Astrocyte (in vitro differentiated cells and primary cell): Measurements from ENCODE around the gene SETD1B.

Source experiments
- CTCF ChIP-seq: IDR thresholded peaks from 2 replicates; pipeline ENCODE4 v1.5.1; 2011; ENCODE audit warnings: low read depth, mild to moderate bottlenecking, inconsistent platforms, low read length, moderate library complexity; ENCODE audit not compliant: insufficient read depth
- EZH2 ChIP-seq: IDR thresholded peaks from 2 replicates; pipeline ENCODE4 v1.6.1; 2012; ENCODE audit warnings: mild to moderate bottlenecking, low read length, inconsistent platforms; ENCODE audit not compliant: insufficient read depth

GRCh38 chr12:121791671-121792551 lies 11.9 kb upstream of the SETD1B start:
- TF ChIP-seq CTCF: no peak
- TF ChIP-seq EZH2: no peak
